ENCODE data around the gene RBBP7. TPM values are rescaled to one million over a fixed set of nuclear protein-coding genes. Genes with fewer than 3 reads are reported as not detected.

The RBBP7 gene
- total and polyA plus RNA-seq, 2 donors (not counting 3 experiments of a cell fraction or from before 2014, with no cell fraction given) = 81.5 to 130 TPM

DNA sequence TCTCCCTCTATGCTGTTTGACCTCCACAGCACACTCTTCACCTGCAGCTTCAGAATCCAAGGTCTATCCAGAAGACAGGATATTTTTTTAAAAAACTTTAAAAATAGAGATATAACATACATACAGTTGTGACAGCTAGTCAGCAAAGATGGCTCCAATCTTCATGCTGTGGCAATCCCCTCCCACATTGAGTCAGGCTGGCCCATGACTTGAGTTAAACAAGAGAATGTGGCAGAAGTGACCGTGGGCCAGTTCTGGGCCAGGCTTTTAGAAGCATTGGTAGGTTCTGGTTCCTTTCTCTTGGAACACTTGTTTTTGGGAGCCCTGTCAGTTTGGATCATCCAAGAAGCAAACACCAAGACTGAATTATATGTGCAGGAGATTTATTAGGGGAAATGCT is 40.2 kb upstream of the RBBP7 start:
- Histone ChIP-seq H3K4me3 (replicated peaks in 1 of 3; ENCODE audit: insufficient read depth in 1 of 3, low read depth in 1 of 3, low read length in 3 of 3) (no peak overlapping the region), H3K27me3 (ENCODE audit: control insufficient read depth in 2 of 2, insufficient read depth in 2 of 2, low read length in 2 of 2) (no peaks in the 10 kb centered on the region), H4K20me1 (replicated peaks; ENCODE audit: control insufficient read depth, extremely low read depth, insufficient read depth, low read length) (no peaks in the 10 kb centered on the region), H3K27ac (ENCODE audit: insufficient read depth, low read depth, low read length) (no peak overlapping the region), H3K9ac (replicated peaks; ENCODE audit: extremely low read depth, insufficient read depth, low read length) (no peak overlapping the region), H3K79me2 (ENCODE audit: control insufficient read depth, insufficient read depth, low read length) (no peaks in the 10 kb centered on the region), H3K4me1 (ENCODE audit: control insufficient read depth, extremely low read depth, insufficient read depth, low read length) (no peaks in the 10 kb centered on the region), H3K4me2 (ENCODE audit: insufficient read depth, low read length) (no peak overlapping the region), H2AFZ (ENCODE audit: low read depth, low read length) (no peak overlapping the region), H3K9me3 (replicated peaks; ENCODE audit: control insufficient read depth, insufficient read depth, low read length) (no peaks in the 10 kb centered on the region), H3K9me1 (replicated peaks; ENCODE audit: control insufficient read depth, extremely low read depth, insufficient read depth, low read length) (no peaks in the 10 kb centered on the region), H3K36me3 (ENCODE audit: control insufficient read depth in 2 of 2, extremely low read depth in 1 of 2, insufficient read depth in 2 of 2, low read length in 2 of 2) (no peaks in the 10 kb centered on the region)
- dilution Hi-C loops (cut with MboI; ENCODE audit: extremely low pct_ligation_motif_present, low sequenced_read_pairs) = no loop called here
- DNase-seq (ENCODE audit: low read depth, low spot score) (no peak), FAIRE-seq (no peak)
- ChIA-PET CTCF (no interaction called here), POLR2A (no interaction called here)
- TF ChIP-seq, protein P1, sequence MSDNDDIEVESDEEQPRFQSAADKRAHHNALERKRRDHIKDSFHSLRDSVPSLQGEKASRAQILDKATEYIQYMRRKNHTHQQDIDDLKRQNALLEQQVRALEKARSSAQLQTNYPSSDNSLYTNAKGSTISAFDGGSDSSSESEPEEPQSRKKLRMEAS (IDR thresholded peaks at IDR 0.05; ENCODE audit: insufficient read depth, insufficient read length) = no peak
- TF ChIP-seq POLR2AphosphoS5 (IDR thresholded peaks at IDR 0.05; ENCODE audit: insufficient read depth, low read depth, low read length) (no peak), EZH2 (IDR thresholded peaks at IDR 0.05; ENCODE audit: borderline replicate concordance, low read depth, low read length, severe bottlenecking) (no peak), GATA2 (IDR thresholded peaks at IDR 0.05; ENCODE audit: insufficient read depth, insufficient read length, low read depth, low read length) (no peak), FOS (IDR thresholded peaks at IDR 0.05; ENCODE audit: borderline replicate concordance, insufficient read depth, low read length) (no peak), JUN (IDR thresholded peaks at IDR 0.05; ENCODE audit: borderline replicate concordance, insufficient read depth, insufficient read length, low read depth) (no peak), POLR2A (IDR thresholded peaks at IDR 0.05; ENCODE audit: low read depth, low read length) (no peak), MYC (IDR thresholded peaks at IDR 0.05; ENCODE audit: low read depth, low read length) (no peak)
- TF ChIP-seq, protein P2, sequence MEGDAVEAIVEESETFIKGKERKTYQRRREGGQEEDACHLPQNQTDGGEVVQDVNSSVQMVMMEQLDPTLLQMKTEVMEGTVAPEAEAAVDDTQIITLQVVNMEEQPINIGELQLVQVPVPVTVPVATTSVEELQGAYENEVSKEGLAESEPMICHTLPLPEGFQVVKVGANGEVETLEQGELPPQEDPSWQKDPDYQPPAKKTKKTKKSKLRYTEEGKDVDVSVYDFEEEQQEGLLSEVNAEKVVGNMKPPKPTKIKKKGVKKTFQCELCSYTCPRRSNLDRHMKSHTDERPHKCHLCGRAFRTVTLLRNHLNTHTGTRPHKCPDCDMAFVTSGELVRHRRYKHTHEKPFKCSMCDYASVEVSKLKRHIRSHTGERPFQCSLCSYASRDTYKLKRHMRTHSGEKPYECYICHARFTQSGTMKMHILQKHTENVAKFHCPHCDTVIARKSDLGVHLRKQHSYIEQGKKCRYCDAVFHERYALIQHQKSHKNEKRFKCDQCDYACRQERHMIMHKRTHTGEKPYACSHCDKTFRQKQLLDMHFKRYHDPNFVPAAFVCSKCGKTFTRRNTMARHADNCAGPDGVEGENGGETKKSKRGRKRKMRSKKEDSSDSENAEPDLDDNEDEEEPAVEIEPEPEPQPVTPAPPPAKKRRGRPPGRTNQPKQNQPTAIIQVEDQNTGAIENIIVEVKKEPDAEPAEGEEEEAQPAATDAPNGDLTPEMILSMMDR (IDR thresholded peaks at IDR 0.05; ENCODE audit: extremely low read depth in 1 of 2, insufficient read depth in 1 of 2, low read depth in 1 of 2, low read length in 2 of 2) = no peak
- intact Hi-C loops (cut with micrococcal nuclease) = no loop called here
- no TSS peak for BruUV-seq (replicated peaks)

All from endothelial cell of umbilical vein (primary cell).